RWPE2 (cell line): Measurements from ENCODE around the gene KAT8.
A peak's percentile ranks its signal among the peaks of the same experiment; 100 is the strongest.

Experiments used
- ATAC-seq: fragments of 200-7000 bp; cut with Tn5 transposase; 3 replicates; pipeline ENCODE4 v1.9.1; 2021; ENCODE audit warnings: low read depth
- DNase-seq: peaks from one replicate; pipeline ENCODE4 v3.0.0-alpha.2; 2020; ENCODE audit warnings: low spot score
- H3K27ac ChIP-seq: fragments of 450-650 bp; 2 replicates; pipeline ENCODE4 v1.5.1; 2017; ENCODE audit warnings: mild to moderate bottlenecking; ENCODE audit not compliant: poor library complexity, severe bottlenecking
- H3K27me3 ChIP-seq: fragments of 250-450 bp; sonication (Bioruptor Pico); 2 replicates; pipeline ENCODE4 v1.5.1; 2021; ENCODE audit warnings: mild to moderate bottlenecking, moderate library complexity; ENCODE audit not compliant: insufficient read depth, poor library complexity, severe bottlenecking
- H3K36me3 ChIP-seq: fragments of 250-450 bp; sonication (Bioruptor Pico); 2 replicates; pipeline ENCODE4 v1.5.1; 2020; ENCODE audit warnings: low read depth, mild to moderate bottlenecking, moderate library complexity
- H3K4me1 ChIP-seq: fragments of 250-450 bp; sonication (Bioruptor Pico); 2 replicates; pipeline ENCODE4 v1.5.1; 2021; ENCODE audit warnings: mild to moderate bottlenecking, moderate library complexity; ENCODE audit not compliant: insufficient read depth, poor library complexity, severe bottlenecking
- H3K4me3 ChIP-seq: fragments of 250-450 bp; sonication (Bioruptor Pico); 2 replicates; pipeline ENCODE4 v1.5.1; 2021; ENCODE audit warnings: mild to moderate bottlenecking, moderate library complexity; ENCODE audit not compliant: severe bottlenecking
- H3K9me3 ChIP-seq: fragments of 250-450 bp; sonication (Bioruptor Pico); 2 replicates; pipeline ENCODE4 v1.5.1; 2021; ENCODE audit warnings: mild to moderate bottlenecking, moderate library complexity; ENCODE audit not compliant: severe bottlenecking
- CTCF ChIP-seq: fragments of 450-650 bp; IDR thresholded peaks from one replicate; pipeline ENCODE4 v1.5.1; 2017; ENCODE audit warnings: mild to moderate bottlenecking, moderate library complexity; ENCODE audit not compliant: poor library complexity, severe bottlenecking

KAT8 gene

GRCh38 chr16:31083556-31083955 is 33.9 kb upstream of the KAT8 start:
- Histone ChIP-seq H3K27me3 (no peaks in the 10 kb centered on the region), H3K9me3 (no peaks in the 10 kb centered on the region), H3K4me3 (no peak overlapping the region), H3K27ac (no peak overlapping the region), H3K4me1 (no peaks in the 10 kb centered on the region), H3K36me3 (peaks cover 38% of the 10 kb centered on the region)
- DNase-seq (no peak), ATAC-seq (no peak)
- no peak for TF ChIP-seq CTCF

- peaks cover 36% of the 10 kb centered on the region for H3K36me3 ChIP-seq
- no peak for TF ChIP-seq CTCF
- DNase-seq: no peak
- no peak overlapping the region for H3K27ac ChIP-seq
- no peak overlapping the region for H3K4me3 ChIP-seq
- H3K4me1 ChIP-seq: no peaks in the 10 kb centered on the region
- no peak for ATAC-seq
- no peaks in the 10 kb centered on the region for H3K27me3 ChIP-seq
- H3K9me3 ChIP-seq: no peaks in the 10 kb centered on the region
These were observed 33.5 kb upstream of the KAT8 start for GRCh38 chr16:31083981-31084380.

- H3K27me3 ChIP-seq: no peaks in the 10 kb centered on the region
- no peak for TF ChIP-seq CTCF
- H3K4me3 ChIP-seq: no peak overlapping the region
- no peaks in the 10 kb centered on the region for H3K4me1 ChIP-seq
- H3K9me3 ChIP-seq: no peaks in the 10 kb centered on the region
- H3K27ac ChIP-seq: no peak overlapping the region
- DNase-seq (peak; percentile 56), ATAC-seq (no peak)
- peaks cover 37% of the 10 kb centered on the region for H3K36me3 ChIP-seq
These were observed 32.7 kb upstream of the KAT8 start for GRCh38 chr16:31084584-31085302.

GRCh38 chr16:31085411-31085810 is 32.1 kb upstream of the KAT8 start:
- DNase-seq: no peak
- Histone ChIP-seq H3K4me3 (no peak overlapping the region), H3K36me3 (peaks cover 33% of the 10 kb centered on the region), H3K27ac (no peak overlapping the region), H3K27me3 (no peaks in the 10 kb centered on the region), H3K4me1 (no peaks in the 10 kb centered on the region), H3K9me3 (no peaks in the 10 kb centered on the region)
- TF ChIP-seq CTCF: no peak
- no peak for ATAC-seq

GRCh38 chr16:31085873-31086628 is 31.4 kb upstream of the KAT8 start:
- no peak for TF ChIP-seq CTCF
- Histone ChIP-seq H3K9me3 (no peaks in the 10 kb centered on the region), H3K4me3 (no peak overlapping the region), H3K4me1 (no peaks in the 10 kb centered on the region), H3K27me3 (no peaks in the 10 kb centered on the region), H3K36me3 (peaks cover 33% of the 10 kb centered on the region), H3K27ac (no peak overlapping the region)
- DNase-seq (peak; percentile 62), ATAC-seq (no peak)
